ENCODE results near the gene PRDM12. TPM values are rescaled to one million over a fixed set of nuclear protein-coding genes. Genes with fewer than 3 reads are reported as not detected.

Gene PRDM12
- total and polyA plus RNA-seq, 2 of the 8 experiments (the other 6 are each of a cell fraction or from before 2014, with no cell fraction given) = 0.14 to 0.22 TPM

GRCh38 chr9:130696139-130696650, 31.8 kb downstream of the PRDM12 start:
- Histone ChIP-seq H3K23ac (ENCODE audit: insufficient read length) (no peak overlapping the region), H4K8ac (ENCODE audit: extremely low read depth, insufficient read depth, low read length) (no peak overlapping the region), H3K79me2 (ENCODE audit: control insufficient read depth in 1 of 2, insufficient read depth in 2 of 2, low read length in 2 of 2) (peaks cover 16 to 52% of the 10 kb centered on the region in 2 experiments), H3K23me2 (ENCODE audit: low read depth, low read length) (peaks cover 10% of the 10 kb centered on the region), H3K4me1 (replicated peaks in 1 of 4; ENCODE audit: control insufficient read depth in 3 of 4, insufficient read depth in 4 of 4, low read length in 3 of 4) (peaks cover 0 to 8% (median 4%) of the 10 kb centered on the region in 4 experiments; a peak in 5 of 7 replicates), H3K4me2 (ENCODE audit: insufficient read depth in 1 of 2, low read depth in 2 of 2, low read length in 2 of 2) (no peak overlapping the region; a peak in 2 of 4 replicates), H3K36me3 (ENCODE audit: control insufficient read depth in 2 of 4, insufficient read depth in 4 of 4, low read length in 3 of 4) (peaks cover 27 to 57% (median 42%) of the 10 kb centered on the region in 4 experiments), H3K4ac (replicated peaks; ENCODE audit: insufficient read length, low read depth, low read length) (no peak overlapping the region), H3K4me3 (ENCODE audit: extremely low read depth in 1 of 4, insufficient read depth in 2 of 4, low read depth in 3 of 4, low read length in 4 of 4) (no peak overlapping the region), H3K14ac (ENCODE audit: insufficient read length) (no peak overlapping the region), H2AFZ (ENCODE audit: low read length) (no peak overlapping the region), H2BK5ac (ENCODE audit: low read depth, low read length) (no peak overlapping the region), H2BK15ac (ENCODE audit: low read length) (no peak overlapping the region), H4K91ac (replicated peaks; ENCODE audit: insufficient read length, low read length) (no peak overlapping the region), H3K79me1 (ENCODE audit: low read depth, low read length) (peaks cover 16% of the 10 kb centered on the region), H2BK20ac (ENCODE audit: low read length) (no peak overlapping the region), H3K9me3 (ENCODE audit: insufficient read depth in 2 of 2, low read depth in 1 of 2, low read length in 1 of 2) (no peaks in the 10 kb centered on the region; a peak in 1 of 4 replicates), H3K18ac (ENCODE audit: extremely low read depth, low read length) (no peak overlapping the region), H2AK5ac (ENCODE audit: low read depth, low read length) (no peak overlapping the region), H2BK120ac (replicated peaks; ENCODE audit: low read depth, low read length) (no peak overlapping the region), H4K5ac (ENCODE audit: insufficient read length, low read depth, low read length) (no peak overlapping the region), H3K9ac (replicated peaks in 1 of 4; ENCODE audit: extremely low read depth in 1 of 4, low read depth in 3 of 4, low read length in 3 of 4) (0 out of 7 replicates have a peak overlapping the region, but pooled peaks of 1 of the 4 experiments have one; percentile 22), H2BK12ac (ENCODE audit: low read depth, low read length) (no peak overlapping the region), H4K20me1 (replicated peaks in 1 of 2; ENCODE audit: control insufficient read depth in 1 of 2, insufficient read depth in 2 of 2, low read length in 2 of 2) (peaks cover 14 to 27% of the 10 kb centered on the region in 2 experiments), H3K27ac (ENCODE audit: low read depth, low read length) (no peak overlapping the region), H3K27me3 (replicated peaks in 1 of 4; ENCODE audit: control insufficient read depth in 3 of 4, extremely low read depth in 1 of 4, insufficient read depth in 3 of 4, low read length in 3 of 4) (no peaks in the 10 kb centered on the region), H3K56ac (replicated peaks; ENCODE audit: insufficient read length, low read depth, low read length) (no peak overlapping the region)
- TF ChIP-seq POLR2AphosphoS5 (IDR thresholded peaks at IDR 0.05; ENCODE audit: low read depth, low read length) (no peak), HDAC2 (IDR thresholded peaks at IDR 0.05; ENCODE audit: borderline replicate concordance in 1 of 2, low read depth in 2 of 2, low read length in 2 of 2) (no peak), TAF7 (optimal IDR thresholded peaks at IDR 0.05; ENCODE audit: borderline replicate concordance, low read depth, low read length) (no peak), PHF8 (conservative IDR thresholded peaks at IDR 0.05; ENCODE audit: low read depth, low read length) (no peak), ASH2L (IDR thresholded peaks at IDR 0.05; ENCODE audit: low read length) (no peak), CHD1 (IDR thresholded peaks at IDR 0.05; ENCODE audit: low read depth, low read length) (no peak), RFX5 (IDR thresholded peaks at IDR 0.05; ENCODE audit: borderline replicate concordance, low read depth, low read length) (no peak)
- DNase-seq (ENCODE audit: low read depth in 1 of 2, low spot score in 2 of 2) = no peak
- ChIA-PET POLR2A (ENCODE audit: partially characterized antibody) (interaction anchor here (0.8 to 2.3 kb wide), 5 partner anchors 10 to 138 kb away, joined by 3 to 18 read pairs (median 4); no protein-coding TSS in a partner anchor), CTCF (ENCODE audit: partially characterized antibody) (interaction anchor here (0.6 to 16.2 kb wide), 5 partner anchors 10 to 351 kb away, joined by 3 to 317 read pairs (median 4); no protein-coding TSS in a partner anchor)
- WGBS, 2 experiments (ENCODE audit: extremely low coverage in 1 of 2, insufficient coverage in 1 of 2, insufficient read length in 1 of 2, insufficient replicate concordance in 2 of 2, low coverage in 1 of 2, low lambda C conversion rate in 2 of 2, missing lambda C conversion rate in 1 of 2) = 89% methylated on average over 4 of the region's 4 CpGs; no CpG with 5 or more reads in 1 of the 2 experiments
- FAIRE-seq = no peak
